Sigmoid colon (tissue), 7 donors: Measurements from ENCODE around the gene PTPRN. TPM values are rescaled to one million over a fixed set of nuclear protein-coding genes. Genes with fewer than 3 reads are reported as not detected.

Experiments used
- DNase-seq: peaks from one replicate; pipeline ENCODE4 v3.0.0-alpha.2; 2019
- H3K27ac ChIP-seq, 4 donors: fragments of 200-600 bp; sonication (generic); one replicate each; pipeline ENCODE4 v1.5.1; 2016 to 2019; ENCODE audit warnings: mild to moderate bottlenecking in 1 of 4
- H3K27me3 ChIP-seq, 3 donors: fragments of 200-600 bp; sonication (generic); one replicate each; pipeline ENCODE4 v1.5.1; 2019; ENCODE audit warnings: mild to moderate bottlenecking in 1 of 3
- H3K36me3 ChIP-seq, 4 donors: fragments of 200-600 bp; sonication (generic); one replicate each; pipeline ENCODE4 v1.5.1; 2016 to 2019
- H3K4me1 ChIP-seq, 4 donors: fragments of 200-600 bp; sonication (generic); one replicate each; pipeline ENCODE4 v1.5.1; 2017 to 2019
- H3K4me3 ChIP-seq, 4 donors: fragments of 200-600 bp; sonication (generic); one replicate each; pipeline ENCODE4 v1.5.1; 2017 to 2019; ENCODE audit warnings: mild to moderate bottlenecking in 2 of 4, moderate library complexity in 1 of 4
- H3K9me3 ChIP-seq, 4 donors: fragments of 200-600 bp in 3 of 4; sonication (generic) in 3 of 4; one replicate each; pipeline versions ENCODE4 v1.5.1 to v1.6.1; 2013 to 2019
- CTCF ChIP-seq, 4 experiments: fragments of 450-650 bp in 3 of 4; fragments of 200-600 bp in 1 of 4; IDR thresholded peaks; one replicate each; pipeline ENCODE4 v1.5.1; 2016 to 2019; ENCODE audit warnings: antibody characterized with exemption in 4 of 4, mild to moderate bottlenecking in 3 of 4, moderate library complexity in 2 of 4
- EP300 ChIP-seq, 4 donors: sonication (generic); formaldehyde crosslinking; IDR thresholded peaks; one replicate each; pipeline ENCODE4 v1.6.1; 2017; ENCODE audit warnings: antibody characterized with exemption in 4 of 4
- POLR2A ChIP-seq, 2 donors: fragments of 450-650 bp; IDR thresholded peaks; one replicate each; pipeline ENCODE4 v1.6.1; 2016; ENCODE audit warnings: antibody characterized with exemption in 2 of 2, mild to moderate bottlenecking in 2 of 2, moderate library complexity in 2 of 2
- POLR2AphosphoS5 ChIP-seq, 4 donors: sonication (generic); formaldehyde crosslinking; IDR thresholded peaks; one replicate each; pipeline ENCODE4 v1.6.1; 2017; ENCODE audit warnings: antibody characterized with exemption in 4 of 4
- WGBS, 2 donors: extraction: QIAGEN DNeasy Blood & Tissue Kit; methylation state at CpG; one replicate each; pipeline ENCODE4 v1.1.7; 2013; 5-methylcytosine and 5-hydroxymethylcytosine counted together
- intact Hi-C: fragments of 100-400 bp; cut with DNase I; formaldehyde crosslinking; loops from one replicate; pipeline ENCODE4 v1.15.1; 2023
- polyA plus RNA-seq, 3 donors: library from polyadenylated mRNA; stranded (reverse); fragments of 200-250 nt; gene quantifications; one replicate each; pipeline ENCODE4 v1.2.3, GENCODE V29; 2013
- total RNA-seq, 4 donors: library from RNA; depleted of rRNA; stranded (reverse); fragments of >200 nt; gene quantifications; one replicate each; pipeline ENCODE4 v1.1.0, GENCODE V29; 2016
- donor health status: healthy with polysubstance abuse.
- donor health status: Bipolar disorder and iron deficiency.
- donor health status: healthy.

PTPRN gene
- total and polyA plus RNA-seq, 7 donors = 1.2 to 8.8 (median 7.8) TPM; not detected in 2

GRCh38 chr2:219302412-219302968 lies 6.7 kb downstream of the PTPRN start:
- TF ChIP-seq POLR2AphosphoS5 (IDR thresholded peaks at IDR 0.05) (no peak), CTCF (IDR thresholded peaks at IDR 0.05) (no peak), POLR2A (IDR thresholded peaks at IDR 0.05) (no peak)
- intact Hi-C loops = loop anchor here (5.0 kb wide), 1 partner anchor 35 kb away; no protein-coding TSS in a partner anchor

DNA sequence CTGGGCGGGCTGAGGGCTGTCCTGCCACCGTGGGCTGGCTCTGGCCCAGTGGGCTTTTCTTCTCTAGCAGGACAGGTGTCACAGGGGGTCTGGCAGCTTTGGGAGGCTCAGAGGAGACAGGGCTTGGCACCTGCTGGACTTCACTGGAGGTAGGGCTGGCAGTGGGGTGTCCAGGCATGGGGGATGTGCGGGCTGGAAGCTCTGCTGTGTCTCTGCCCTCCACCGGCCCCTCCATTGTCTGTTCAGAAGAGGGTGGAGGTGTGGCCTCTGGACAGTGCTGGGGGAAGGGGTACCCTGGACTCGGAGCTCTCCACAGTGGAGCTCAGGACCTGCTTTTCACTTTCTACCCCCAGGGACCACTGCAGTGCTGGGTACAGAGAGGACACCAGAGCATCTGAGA lies 9.2 kb downstream of the PTPRN start:
- 66 to 69% methylated on average over 5 of the region's 5 CpGs for WGBS, 2 donors
- H3K36me3 ChIP-seq = no peaks in the 10 kb centered on the region
- intact Hi-C loops = loop anchor here (5.0 kb wide), 1 partner anchor 33 kb away; no protein-coding TSS in a partner anchor
- DNase-seq = no peak
- H3K4me3 ChIP-seq = no peak overlapping the region
- TF ChIP-seq EP300 (IDR thresholded peaks at IDR 0.05) (no peak), CTCF (IDR thresholded peaks at IDR 0.05) (no peak), POLR2AphosphoS5 (IDR thresholded peaks at IDR 0.05) (no peak), POLR2A (IDR thresholded peaks at IDR 0.05) (no peak)
- H3K27me3 ChIP-seq = peaks cover 0 to 21% (median 6%) of the 10 kb centered on the region in 3 donors
- no peaks in the 10 kb centered on the region for H3K9me3 ChIP-seq
- H3K27ac ChIP-seq = no peak overlapping the region
- H3K4me1 ChIP-seq = peaks cover 0 to 4% (median 3%) of the 10 kb centered on the region in 4 donors

More at GRCh38 chr2:219302412-219302968, 6.7 kb downstream of the PTPRN start:
- Histone ChIP-seq H3K27me3 (peaks cover 0 to 39% (median 8%) of the 10 kb centered on the region in 3 donors), H3K9me3 (no peaks in the 10 kb centered on the region), H3K4me1 (no peaks in the 10 kb centered on the region), H3K36me3 (no peaks in the 10 kb centered on the region), H3K27ac (no peak overlapping the region), H3K4me3 (no peak overlapping the region)
- DNase-seq = no peak
- 54 to 69% methylated on average over 11 of the region's 11 CpGs for WGBS, 2 donors

DNA sequence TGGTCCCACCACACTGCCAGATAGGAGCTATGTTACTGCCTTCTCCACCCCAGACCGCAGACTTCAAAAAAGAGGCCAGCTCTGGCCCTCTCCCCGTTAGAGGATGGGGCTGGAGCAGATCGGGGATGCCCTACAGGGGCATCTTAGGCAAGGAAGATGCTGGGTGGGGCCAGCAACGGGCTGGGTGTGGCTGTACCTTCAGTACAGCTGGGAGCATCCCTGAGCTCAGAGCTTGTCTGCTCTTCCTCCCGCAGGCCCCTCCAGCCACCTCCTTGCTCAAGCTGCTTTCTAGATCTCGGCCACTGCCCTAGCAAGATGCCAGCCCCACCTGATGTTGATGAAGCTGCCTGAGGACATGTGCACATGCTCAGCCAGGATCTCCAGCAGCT lies 9.8 kb downstream of the PTPRN start:
- peak; percentile 50 for DNase-seq
- Histone ChIP-seq H3K27me3 (peaks cover 0 to 21% (median 6%) of the 10 kb centered on the region in 3 donors), H3K27ac (no peak overlapping the region), H3K4me1 (peaks cover 0 to 9% (median 7%) of the 10 kb centered on the region in 4 donors), H3K4me3 (no peak overlapping the region), H3K36me3 (no peaks in the 10 kb centered on the region), H3K9me3 (no peaks in the 10 kb centered on the region)
- intact Hi-C loops = loop anchor here (5.0 to 10.0 kb wide), 3 partner anchors 122 to 245 kb away; partner anchors contain the start of genes CHPF, CNPPD1, RETREG2 and TMEM198
- TF ChIP-seq CTCF (IDR thresholded peaks at IDR 0.05) = no peak
- no peak for TF ChIP-seq EP300 (IDR thresholded peaks at IDR 0.05)
- no peak for TF ChIP-seq POLR2A (IDR thresholded peaks at IDR 0.05)
- no peak for TF ChIP-seq POLR2AphosphoS5 (IDR thresholded peaks at IDR 0.05)
- 77 to 81% methylated on average over 6 of the region's 6 CpGs for WGBS, 2 donors

- no peaks in the 10 kb centered on the region for H3K9me3 ChIP-seq
- no peak overlapping the region for H3K27ac ChIP-seq
- DNase-seq = peak; percentile 91
- WGBS, 2 donors = 20 to 25% methylated on average over 15 of the region's 15 CpGs
- peaks cover 0 to 14% (median 12%) of the 10 kb centered on the region in 4 donors for H3K4me1 ChIP-seq
- peaks cover 0 to 21% (median 6%) of the 10 kb centered on the region in 3 donors for H3K27me3 ChIP-seq
- intact Hi-C loops = loop anchor here (5.0 to 10.0 kb wide), 3 partner anchors 122 to 246 kb away; partner anchors contain the start of genes CHPF, CNPPD1, RETREG2 and TMEM198
- H3K36me3 ChIP-seq = no peaks in the 10 kb centered on the region
- no peak overlapping the region for H3K4me3 ChIP-seq
- TF ChIP-seq EP300 (IDR thresholded peaks at IDR 0.05) (no peak), POLR2AphosphoS5 (IDR thresholded peaks at IDR 0.05) (no peak), CTCF (IDR thresholded peaks at IDR 0.05) (peak; percentile 89 to 98 (median 96)), POLR2A (IDR thresholded peaks at IDR 0.05) (no peak)
Observed at GRCh38 chr2:219298759-219299371, 10.3 kb downstream of the PTPRN start.
